Fibroblast of mammary gland (primary cell): ENCODE results near the gene TMEM187.

Source experiments
- DNase-seq: peaks from one replicate; pipeline ENCODE4 v3.0.0-alpha.2; 2010; ENCODE audit warnings: low read depth
- H3K4me3 ChIP-seq: 2 replicates; pipeline ENCODE4 v1.5.1; 2011; ENCODE audit warnings: low read depth, mild to moderate bottlenecking, low read length, moderate library complexity; ENCODE audit not compliant: control insufficient read depth
- CTCF ChIP-seq: conservative IDR thresholded peaks from 2 replicates; pipeline ENCODE4 v1.5.1; 2011; ENCODE audit warnings: low read depth, low read length, inconsistent platforms; ENCODE audit not compliant: control insufficient read depth, insufficient read depth

TMEM187 gene

GRCh38 chrX:154002215-154002719 lies 29.7 kb downstream of the TMEM187 start:
- no peak for TF ChIP-seq CTCF
- peak; percentile 80 for DNase-seq
- H3K4me3 ChIP-seq: no peak overlapping the region

GRCh38 chrX:154004315-154004714 lies 31.8 kb downstream of the TMEM187 start:
- TF ChIP-seq CTCF: no peak
- no peak overlapping the region for H3K4me3 ChIP-seq
- no peak for DNase-seq

DNA sequence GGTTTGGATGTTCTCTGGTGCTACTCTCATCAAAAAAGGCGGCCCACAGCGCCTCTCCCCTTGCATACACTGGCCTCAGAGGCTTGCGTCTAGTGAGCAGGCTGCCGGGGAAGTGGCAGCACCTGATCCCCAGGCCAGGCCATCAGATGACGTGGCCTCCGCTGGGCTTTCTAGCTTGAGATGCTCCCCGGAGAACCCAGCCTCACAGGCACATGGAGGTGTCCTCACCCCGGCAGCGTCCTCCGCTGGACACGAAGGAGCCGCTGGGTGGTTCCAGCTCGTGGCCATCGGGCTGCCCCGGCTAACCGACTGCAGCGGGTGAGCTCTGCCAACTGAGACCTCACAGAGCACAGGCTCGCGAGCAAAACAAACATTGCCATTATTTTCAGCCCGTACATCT lies 34.4 kb downstream of the TMEM187 start:
- DNase-seq: no peak
- no peak for TF ChIP-seq CTCF
- no peak overlapping the region for H3K4me3 ChIP-seq

GRCh38 chrX:154008521-154008920 lies 36.0 kb downstream of the TMEM187 start:
- H3K4me3 ChIP-seq: no peak overlapping the region
- no peak for DNase-seq
- no peak for TF ChIP-seq CTCF

DNA sequence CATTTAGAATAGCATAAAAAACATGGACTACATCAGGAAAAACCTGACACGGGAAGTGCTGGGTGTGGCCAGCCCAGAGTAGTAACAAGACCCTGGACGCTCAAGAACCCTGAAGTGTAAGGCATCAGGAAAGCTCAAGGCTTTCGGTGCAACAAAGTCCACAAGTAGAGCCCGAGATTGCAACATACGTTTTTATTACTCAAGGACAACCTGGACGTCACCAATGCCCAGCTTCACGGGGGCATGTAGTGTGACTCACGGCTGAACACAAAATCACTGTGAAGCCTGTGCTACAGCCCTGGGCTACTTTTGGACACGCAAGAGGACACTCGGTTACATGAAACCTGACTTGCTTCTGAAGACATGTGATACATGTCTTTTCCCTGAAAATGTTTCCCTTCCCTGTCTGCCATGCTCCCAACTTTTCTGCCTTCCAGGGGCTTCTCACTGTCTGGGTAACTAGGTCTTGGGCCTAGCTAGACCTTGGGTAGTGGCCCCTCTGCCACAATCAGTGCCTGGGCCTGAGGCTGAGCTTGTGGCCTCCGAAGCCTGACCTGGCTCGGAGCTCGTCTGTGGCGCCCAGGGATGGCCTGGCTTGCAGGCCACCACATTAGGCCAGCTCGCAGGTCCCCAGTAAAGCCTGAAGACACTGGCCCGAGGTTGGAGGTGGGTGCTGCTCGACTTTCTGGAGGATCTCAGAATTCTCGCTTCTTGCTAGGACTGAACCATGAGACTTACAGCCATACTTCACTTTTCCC lies 38.0 kb downstream of the TMEM187 start:
- H3K4me3 ChIP-seq: no peak overlapping the region
- no peak for TF ChIP-seq CTCF
- peak; percentile 60 for DNase-seq

GRCh38 chrX:154011376-154012335 lies 39.1 kb downstream of the TMEM187 start:
- H3K4me3 ChIP-seq: no peak overlapping the region
- DNase-seq: no peak
- no peak for TF ChIP-seq CTCF
